ENCODE results near the gene RAI1.
A peak's percentile ranks its signal among the peaks of the same experiment; 100 is the strongest.

The RAI1 gene

GRCh38 chr17:17732444-17732843 lies 51.2 kb downstream of the RAI1 start:
- no peak for DNase-seq (ENCODE audit: low read depth)

- no peak for DNase-seq (ENCODE audit: low read depth)
Measured at GRCh38 chr17:17732892-17733670, 51.8 kb downstream of the RAI1 start.

- DNase-seq (ENCODE audit: low read depth) = no peak
Measured at GRCh38 chr17:17736205-17737183, 55.2 kb downstream of the RAI1 start.

- no peak for DNase-seq (ENCODE audit: low read depth)
Measured at GRCh38 chr17:17737961-17738894, 57.0 kb downstream of the RAI1 start.

GRCh38 chr17:17738901-17739300 lies 57.6 kb downstream of the RAI1 start:
- no peak for DNase-seq (ENCODE audit: low read depth)

- peak; percentile 45 for DNase-seq (ENCODE audit: low read depth)
Measured at GRCh38 chr17:17739388-17740066, 58.3 kb downstream of the RAI1 start.

GRCh38 chr17:17740615-17741348 lies 59.5 kb downstream of the RAI1 start:
- DNase-seq (ENCODE audit: low read depth) = no peak

- no peak for DNase-seq (ENCODE audit: low read depth)
Measured at GRCh38 chr17:17741349-17742023, 60.2 kb downstream of the RAI1 start.

GRCh38 chr17:17742133-17742621 lies 60.9 kb downstream of the RAI1 start:
- DNase-seq (ENCODE audit: low read depth) = no peak

- DNase-seq (ENCODE audit: low read depth) = no peak
Measured at GRCh38 chr17:17742688-17743390, 61.6 kb downstream of the RAI1 start.

- DNase-seq (ENCODE audit: low read depth) = no peak
Measured at GRCh38 chr17:17743391-17744112, 62.3 kb downstream of the RAI1 start.

GRCh38 chr17:17744116-17744515 lies 62.9 kb downstream of the RAI1 start:
- no peak for DNase-seq (ENCODE audit: low read depth)

- no peak for DNase-seq (ENCODE audit: low read depth)
Measured at GRCh38 chr17:17745476-17746455, 64.5 kb downstream of the RAI1 start.

- no peak for DNase-seq (ENCODE audit: low read depth)
Measured at GRCh38 chr17:17748179-17748578, 66.9 kb downstream of the RAI1 start.

GRCh38 chr17:17748604-17749003 lies 67.3 kb downstream of the RAI1 start:
- DNase-seq (ENCODE audit: low read depth) = no peak

- DNase-seq (ENCODE audit: low read depth) = no peak
Measured at GRCh38 chr17:17749025-17749772, 67.9 kb downstream of the RAI1 start.

GRCh38 chr17:17749921-17750320 lies 68.7 kb downstream of the RAI1 start:
- no peak for DNase-seq (ENCODE audit: low read depth)

Data from stromal cell of bone marrow (primary cell).